H1 (cell line): ENCODE results near the gene ADARB2. TPM values are rescaled to one million over a fixed set of nuclear protein-coding genes. Genes with fewer than 3 reads are reported as not detected.

Experiments used
- BACH1 ChIP-seq: IDR thresholded peaks from 2 replicates; pipeline ENCODE4 v1.6.1; 2012; ENCODE audit warnings: low read length, improper control_type of control experiment
- BRCA1 ChIP-seq: IDR thresholded peaks from 2 replicates; pipeline ENCODE4 v1.6.1; 2012; ENCODE audit warnings: low read depth, low read length, improper control_type of control experiment
- CREB1 ChIP-seq: IDR thresholded peaks from 2 replicates; pipeline ENCODE4 v1.6.1; 2012; ENCODE audit warnings: inconsistent platforms
- EGR1 ChIP-seq: IDR thresholded peaks from 2 replicates; pipeline ENCODE4 v1.6.1; 2011; ENCODE audit warnings: low read depth, low read length, borderline replicate concordance
- JUND ChIP-seq: IDR thresholded peaks from 2 replicates; pipeline ENCODE4 v1.6.1; 2011; ENCODE audit warnings: mild to moderate bottlenecking, improper control_type of control experiment, low read length
- SP1 ChIP-seq: IDR thresholded peaks from 2 replicates; pipeline ENCODE4 v1.6.1; 2011; ENCODE audit warnings: low read depth, low read length
- SP4 ChIP-seq: IDR thresholded peaks from 2 replicates; pipeline ENCODE4 v1.6.1; 2012; ENCODE audit warnings: low read length, inconsistent platforms
- SRF ChIP-seq: IDR thresholded peaks from 2 replicates; pipeline ENCODE4 v1.6.1; 2011; ENCODE audit warnings: mild to moderate bottlenecking, low read depth, low read length, moderate library complexity
- polyA plus RNA-seq, 7 experiments: library from polyadenylated mRNA; depleted of rRNA in 3 of 7; stranded (reverse) in 5 of 7; unstranded in 2 of 7; fragments of >200 nt in 5 of 7; fragments of 200-250 nt in 2 of 7; gene quantifications; 1 replicate in 5 of 7; 2 replicates in 1 of 7; 4 replicates in 1 of 7; pipeline versions ENCODE4 v1.2.1 to v1.2.3, GENCODE V29; 2011 to 2013; ENCODE audit warnings: missing spikeins in 2 of 7, mixed read lengths in 2 of 7
- total RNA-seq: library from RNA; stranded (reverse); fragmentation: NEBNext Ultra II Directional; extraction: Animal tissue kit (Norgen Biotek cat#: 25700); gene quantifications from 2 replicates; pipeline ENCODE4 v1.2.1, GENCODE V29; 2021

The ADARB2 gene
- total and polyA plus RNA-seq, 2 of the 8 experiments (the other 6 are each of a cell fraction or from before 2014, with no cell fraction given) = 2.2 to 2.8 TPM

GRCh38 chr10:1366322-1366691 is 371.0 kb downstream of the ADARB2 start (continued):
- TF ChIP-seq BRCA1 (no peak), SP1 (no peak), SP4 (no peak), BACH1 (no peak), CREB1 (no peak), EGR1 (no peak), SRF (no peak), JUND (no peak)
- TF ChIP-seq, all 59 proteins: peak for 0
